ENCODE measurements around the gene FBRS. TPM values are rescaled to one million over a fixed set of nuclear protein-coding genes. Genes with fewer than 3 reads are reported as not detected.

FBRS gene
- total and polyA plus RNA-seq, 2 donors from 2014 or later: 26.3 to 66.2 TPM

DNA sequence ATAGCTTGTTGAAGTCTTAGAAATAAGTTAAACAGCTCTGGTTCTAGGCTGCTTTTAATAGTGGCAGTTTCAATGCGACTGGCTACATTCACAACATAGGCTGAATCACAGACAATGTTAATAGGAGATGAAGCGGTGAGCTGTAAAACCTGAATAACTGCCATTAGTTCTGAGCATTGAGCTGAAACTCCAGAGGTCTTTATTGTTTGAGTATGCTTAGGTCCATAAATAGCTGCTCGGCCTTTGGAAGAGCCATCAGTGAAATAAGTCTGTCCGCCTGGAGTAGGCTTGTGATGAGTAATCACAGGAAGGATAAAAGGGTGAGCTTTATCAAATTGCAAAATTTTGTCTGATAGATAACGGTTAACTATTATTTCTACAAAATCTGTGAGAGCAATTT is 38.6 kb upstream of the FBRS start:
- TF ChIP-seq, protein P1, sequence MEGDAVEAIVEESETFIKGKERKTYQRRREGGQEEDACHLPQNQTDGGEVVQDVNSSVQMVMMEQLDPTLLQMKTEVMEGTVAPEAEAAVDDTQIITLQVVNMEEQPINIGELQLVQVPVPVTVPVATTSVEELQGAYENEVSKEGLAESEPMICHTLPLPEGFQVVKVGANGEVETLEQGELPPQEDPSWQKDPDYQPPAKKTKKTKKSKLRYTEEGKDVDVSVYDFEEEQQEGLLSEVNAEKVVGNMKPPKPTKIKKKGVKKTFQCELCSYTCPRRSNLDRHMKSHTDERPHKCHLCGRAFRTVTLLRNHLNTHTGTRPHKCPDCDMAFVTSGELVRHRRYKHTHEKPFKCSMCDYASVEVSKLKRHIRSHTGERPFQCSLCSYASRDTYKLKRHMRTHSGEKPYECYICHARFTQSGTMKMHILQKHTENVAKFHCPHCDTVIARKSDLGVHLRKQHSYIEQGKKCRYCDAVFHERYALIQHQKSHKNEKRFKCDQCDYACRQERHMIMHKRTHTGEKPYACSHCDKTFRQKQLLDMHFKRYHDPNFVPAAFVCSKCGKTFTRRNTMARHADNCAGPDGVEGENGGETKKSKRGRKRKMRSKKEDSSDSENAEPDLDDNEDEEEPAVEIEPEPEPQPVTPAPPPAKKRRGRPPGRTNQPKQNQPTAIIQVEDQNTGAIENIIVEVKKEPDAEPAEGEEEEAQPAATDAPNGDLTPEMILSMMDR (IDR thresholded peaks at IDR 0.05; ENCODE audit: borderline replicate concordance, extremely low read depth, insufficient read depth): no peak
- no peak overlapping the region for H3K9ac ChIP-seq (ENCODE audit: low read length in 3 of 3)
- peak overlapping the region in 1 of 2 donors; percentile 16 for H3K27ac ChIP-seq (ENCODE audit: low read depth in 2 of 2, low read length in 2 of 2)
- H3K4me3 ChIP-seq (ENCODE audit: low read length in 3 of 3): peak overlapping the region in 1 of 3 donors; percentile 30
- no peaks in the 10 kb centered on the region for H3K9me3 ChIP-seq (ENCODE audit: control insufficient read depth in 2 of 3, insufficient read depth in 1 of 3, low read length in 3 of 3)
- peaks cover 11 to 29% (median 12%) of the 10 kb centered on the region in 3 donors for H3K4me1 ChIP-seq (ENCODE audit: control insufficient read depth in 2 of 3, insufficient read depth in 2 of 3, low read depth in 1 of 3, low read length in 3 of 3)
- FAIRE-seq (no peak), DNase-seq (peak in 2 of 5 donors; percentile 79 to 83)
- H3K27me3 ChIP-seq (ENCODE audit: control insufficient read depth, insufficient read depth, low read length): no peaks in the 10 kb centered on the region
- H3K36me3 ChIP-seq (ENCODE audit: control insufficient read depth in 2 of 3, insufficient read depth in 3 of 3, low read length in 3 of 3): no peaks in the 10 kb centered on the region
- intact Hi-C loops (cut with DNase I): no loop called here

DNA sequence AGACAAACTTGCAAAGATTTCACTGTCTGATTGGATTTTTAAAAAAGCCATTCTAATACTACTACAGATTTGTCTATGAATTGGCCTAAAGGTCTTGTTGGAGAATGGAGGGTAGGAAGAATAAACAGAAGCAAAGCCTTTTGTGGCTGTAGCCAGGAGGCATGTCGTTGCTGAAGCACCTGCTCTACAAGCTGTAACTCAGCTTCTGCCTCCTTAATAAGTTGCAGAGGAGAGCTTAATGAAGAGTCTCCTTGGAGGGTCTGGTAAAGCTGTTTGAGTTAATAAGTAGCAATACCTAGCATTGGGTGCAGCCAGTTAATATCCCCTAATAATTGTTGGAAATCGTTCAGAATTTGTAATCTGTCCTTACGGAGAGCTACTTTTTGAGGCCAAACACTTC is 38.1 kb upstream of the FBRS start:
- intact Hi-C loops (cut with DNase I): no loop called here
- H3K4me3 ChIP-seq (ENCODE audit: low read length in 3 of 3): no peak overlapping the region
- H3K9ac ChIP-seq (ENCODE audit: low read length in 3 of 3): no peak overlapping the region
- FAIRE-seq: no peak
- H3K27me3 ChIP-seq (ENCODE audit: control insufficient read depth, insufficient read depth, low read length): no peaks in the 10 kb centered on the region
- TF ChIP-seq, protein P1 (IDR thresholded peaks at IDR 0.05; ENCODE audit: borderline replicate concordance, extremely low read depth, insufficient read depth): no peak
- no peaks in the 10 kb centered on the region for H3K36me3 ChIP-seq (ENCODE audit: control insufficient read depth in 2 of 3, insufficient read depth in 3 of 3, low read length in 3 of 3)
- peaks cover 11 to 28% (median 11%) of the 10 kb centered on the region in 3 donors for H3K4me1 ChIP-seq (ENCODE audit: control insufficient read depth in 2 of 3, insufficient read depth in 2 of 3, low read depth in 1 of 3, low read length in 3 of 3)
- DNase-seq: peak in 2 of 5 donors; percentile 49 to 59
- H3K27ac ChIP-seq (ENCODE audit: low read depth in 2 of 2, low read length in 2 of 2): no peak overlapping the region
- no peaks in the 10 kb centered on the region for H3K9me3 ChIP-seq (ENCODE audit: control insufficient read depth in 2 of 3, insufficient read depth in 1 of 3, low read length in 3 of 3)

DNA sequence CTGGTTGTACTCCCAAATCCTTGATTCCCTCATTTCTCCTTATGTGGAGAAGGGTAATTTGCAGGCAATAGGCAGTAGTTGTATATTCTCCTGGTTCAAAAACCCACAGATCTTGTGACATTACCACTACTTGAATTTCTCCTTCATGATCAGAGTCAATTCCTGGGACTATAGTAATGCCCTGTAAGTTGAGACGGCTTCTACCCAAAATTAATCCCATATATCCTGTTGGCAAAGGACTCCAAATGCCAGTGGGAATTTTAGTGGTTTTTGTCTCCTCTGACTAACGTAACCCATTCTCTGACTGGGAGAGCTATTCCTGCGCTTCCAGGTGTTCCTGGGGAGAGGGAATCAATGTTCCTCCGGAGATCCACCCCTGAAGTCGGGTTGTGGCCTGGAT is 36.5 kb upstream of the FBRS start:
- Histone ChIP-seq H3K27ac (ENCODE audit: low read depth in 2 of 2, low read length in 2 of 2) (no peak overlapping the region), H3K9me3 (ENCODE audit: control insufficient read depth in 2 of 3, insufficient read depth in 1 of 3, low read length in 3 of 3) (no peaks in the 10 kb centered on the region), H3K4me1 (ENCODE audit: control insufficient read depth in 2 of 3, insufficient read depth in 2 of 3, low read depth in 1 of 3, low read length in 3 of 3) (peaks cover 8 to 16% (median 11%) of the 10 kb centered on the region in 3 donors), H3K36me3 (ENCODE audit: control insufficient read depth in 2 of 3, insufficient read depth in 3 of 3, low read length in 3 of 3) (no peaks in the 10 kb centered on the region), H3K9ac (ENCODE audit: low read length in 3 of 3) (no peak overlapping the region), H3K4me3 (ENCODE audit: low read length in 3 of 3) (no peak overlapping the region), H3K27me3 (ENCODE audit: control insufficient read depth, insufficient read depth, low read length) (no peaks in the 10 kb centered on the region)
- DNase-seq (no peak), FAIRE-seq (no peak)
- intact Hi-C loops (cut with DNase I): no loop called here
- TF ChIP-seq, protein P1 (IDR thresholded peaks at IDR 0.05; ENCODE audit: borderline replicate concordance, extremely low read depth, insufficient read depth): no peak

DNA sequence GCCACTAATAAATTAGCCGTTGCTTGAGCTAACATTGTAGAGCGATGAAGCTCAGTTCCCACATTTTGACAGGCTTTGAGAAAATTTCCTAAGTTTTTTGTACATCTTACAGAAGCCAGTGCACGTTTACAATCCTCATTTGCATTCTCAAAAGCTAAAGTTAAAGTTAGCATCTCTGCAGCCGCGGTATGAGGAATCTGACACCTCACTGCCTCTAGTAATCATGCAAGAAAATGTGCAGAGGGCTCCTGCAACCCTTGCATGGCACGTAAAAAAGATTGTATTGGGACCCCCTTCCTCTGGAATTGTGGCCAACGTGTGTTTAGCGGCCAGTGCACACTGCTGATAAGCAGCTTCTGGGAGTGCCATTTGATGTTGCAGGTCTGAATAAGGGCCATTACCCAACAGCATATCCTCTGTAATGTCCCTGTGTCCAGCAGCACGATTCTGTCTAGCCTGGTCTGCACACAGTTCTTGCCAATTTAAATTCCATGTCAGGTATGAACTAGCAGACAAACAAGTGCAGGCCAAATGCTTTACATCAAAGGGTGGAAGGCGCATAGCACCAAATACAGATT is 35.7 kb upstream of the FBRS start:
- Histone ChIP-seq H3K27ac (ENCODE audit: low read depth in 2 of 2, low read length in 2 of 2) (no peak overlapping the region), H3K4me1 (ENCODE audit: control insufficient read depth in 2 of 3, insufficient read depth in 2 of 3, low read depth in 1 of 3, low read length in 3 of 3) (peaks cover 8 to 15% (median 11%) of the 10 kb centered on the region in 3 donors), H3K27me3 (ENCODE audit: control insufficient read depth, insufficient read depth, low read length) (no peaks in the 10 kb centered on the region), H3K9ac (ENCODE audit: low read length in 3 of 3) (no peak overlapping the region), H3K4me3 (ENCODE audit: low read length in 3 of 3) (no peak overlapping the region), H3K36me3 (ENCODE audit: control insufficient read depth in 2 of 3, insufficient read depth in 3 of 3, low read length in 3 of 3) (no peaks in the 10 kb centered on the region), H3K9me3 (ENCODE audit: control insufficient read depth in 2 of 3, insufficient read depth in 1 of 3, low read length in 3 of 3) (no peaks in the 10 kb centered on the region)
- TF ChIP-seq, protein P1 (IDR thresholded peaks at IDR 0.05; ENCODE audit: borderline replicate concordance, extremely low read depth, insufficient read depth): no peak
- intact Hi-C loops (cut with DNase I): no loop called here
- FAIRE-seq (no peak), DNase-seq (peak in 1 of 5 donors; percentile 30)
